GM21526 (cell line): ENCODE results near the gene TBCEL.
A peak's percentile ranks its signal among the peaks of the same experiment; 100 is the strongest.
"Not testable (repeated sequence)": the region's sequence is repeated elsewhere in the genome, so short reads cannot be mapped to it uniquely, and the experiment has no call there.

Source experiments
- ATAC-seq: cut with Tn5 transposase; IDR thresholded peaks from one replicate; pipeline ENCODE4 v1.9.1; 2021; ENCODE audit warnings: moderate library complexity; ENCODE audit not compliant: unreplicated experiment, low FRiP score

Gene TBCEL, protein sequence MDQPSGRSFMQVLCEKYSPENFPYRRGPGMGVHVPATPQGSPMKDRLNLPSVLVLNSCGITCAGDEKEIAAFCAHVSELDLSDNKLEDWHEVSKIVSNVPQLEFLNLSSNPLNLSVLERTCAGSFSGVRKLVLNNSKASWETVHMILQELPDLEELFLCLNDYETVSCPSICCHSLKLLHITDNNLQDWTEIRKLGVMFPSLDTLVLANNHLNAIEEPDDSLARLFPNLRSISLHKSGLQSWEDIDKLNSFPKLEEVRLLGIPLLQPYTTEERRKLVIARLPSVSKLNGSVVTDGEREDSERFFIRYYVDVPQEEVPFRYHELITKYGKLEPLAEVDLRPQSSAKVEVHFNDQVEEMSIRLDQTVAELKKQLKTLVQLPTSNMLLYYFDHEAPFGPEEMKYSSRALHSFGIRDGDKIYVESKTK

DNA sequence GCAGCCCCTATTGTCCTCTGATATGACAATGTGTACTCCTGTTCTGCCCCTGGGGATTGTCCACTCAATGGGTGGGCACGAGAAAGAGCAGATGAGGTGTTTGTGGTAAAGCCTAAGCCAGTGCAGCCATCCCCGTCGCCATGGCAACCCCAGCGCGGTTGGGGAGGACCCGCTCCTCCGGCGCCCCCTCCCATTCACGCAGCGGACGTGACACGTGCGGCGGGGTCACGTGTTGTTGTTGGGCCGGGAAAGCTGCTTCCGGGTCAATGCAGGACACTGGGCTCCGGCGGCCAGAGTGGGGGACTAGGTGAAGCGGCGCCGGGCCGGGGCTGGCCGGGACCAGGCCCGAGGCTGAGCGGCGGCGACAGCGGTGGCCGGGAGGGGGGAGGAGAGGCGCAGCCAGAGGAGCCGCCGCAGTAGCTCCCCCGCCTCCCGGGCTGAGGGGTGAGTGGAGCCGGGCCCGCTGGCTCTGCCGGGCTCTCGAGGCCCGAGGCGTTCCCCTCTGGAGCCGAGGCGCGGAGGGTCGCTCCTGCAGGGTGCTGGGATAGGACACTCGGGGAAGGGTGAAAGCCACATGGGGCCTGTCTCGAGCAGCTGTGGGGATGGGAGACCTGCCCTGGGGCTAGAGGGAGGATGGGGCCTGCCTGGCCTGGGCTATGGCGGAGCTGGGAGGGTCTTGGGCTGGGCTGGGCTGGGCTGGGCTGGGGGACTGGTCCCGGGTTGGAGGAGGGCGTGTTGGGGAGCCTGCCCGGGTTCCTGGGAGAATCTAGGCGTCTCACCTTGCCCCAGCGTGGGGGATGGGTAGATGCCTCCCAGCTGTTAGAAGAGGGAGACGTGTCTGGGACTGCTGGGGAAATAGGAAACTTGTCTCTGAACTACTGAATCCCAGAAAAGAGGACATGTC is at the start of gene TBCEL:
TSS of gene TBCEL (plus strand) at position 255 of the 904 bp plus-strand sequence. CDS start 21,589 bp downstream, outside the sequence.
- ATAC-seq, result peak; percentile 98

DNA sequence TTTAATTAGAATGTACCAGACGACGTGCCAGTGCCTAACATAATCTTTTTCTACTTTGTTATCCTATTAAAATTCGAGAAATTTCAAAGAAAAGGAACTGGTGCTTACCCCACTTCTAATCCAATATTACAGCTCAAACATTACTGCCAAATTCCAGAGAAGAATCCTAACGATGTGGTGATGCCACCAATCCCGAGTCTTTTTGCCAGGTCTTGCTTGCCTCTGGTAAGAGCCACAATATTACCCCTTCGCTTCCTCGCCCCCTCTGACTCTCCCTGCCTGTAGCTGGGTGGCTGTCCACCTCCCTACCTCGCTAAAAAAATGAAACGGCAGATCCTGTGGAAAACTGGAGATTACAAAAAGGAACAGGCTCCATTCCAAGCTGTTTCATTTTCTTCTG is 49.4 kb upstream of the TBCEL start:
- ATAC-seq, result no peak

DNA sequence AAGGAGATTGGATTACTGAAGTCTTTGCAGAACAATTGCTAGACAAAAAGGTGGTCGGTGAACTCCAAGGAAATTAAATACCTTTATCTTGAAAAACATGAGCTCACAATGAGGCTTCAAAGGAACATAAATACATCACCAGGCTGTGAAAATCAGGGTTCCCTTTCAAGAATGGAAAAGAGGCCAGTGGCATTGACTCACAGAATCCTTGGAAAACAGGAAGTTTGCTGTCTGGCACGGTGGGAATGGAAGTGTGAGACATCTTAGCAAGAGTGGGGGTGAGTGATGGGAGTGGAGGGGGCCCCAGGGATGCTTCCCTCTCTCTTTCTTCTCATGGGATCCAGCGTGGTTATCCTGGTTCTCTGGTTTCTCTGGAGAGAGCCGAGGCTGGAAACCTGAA is 48.9 kb upstream of the TBCEL start:
- no peak for ATAC-seq

DNA sequence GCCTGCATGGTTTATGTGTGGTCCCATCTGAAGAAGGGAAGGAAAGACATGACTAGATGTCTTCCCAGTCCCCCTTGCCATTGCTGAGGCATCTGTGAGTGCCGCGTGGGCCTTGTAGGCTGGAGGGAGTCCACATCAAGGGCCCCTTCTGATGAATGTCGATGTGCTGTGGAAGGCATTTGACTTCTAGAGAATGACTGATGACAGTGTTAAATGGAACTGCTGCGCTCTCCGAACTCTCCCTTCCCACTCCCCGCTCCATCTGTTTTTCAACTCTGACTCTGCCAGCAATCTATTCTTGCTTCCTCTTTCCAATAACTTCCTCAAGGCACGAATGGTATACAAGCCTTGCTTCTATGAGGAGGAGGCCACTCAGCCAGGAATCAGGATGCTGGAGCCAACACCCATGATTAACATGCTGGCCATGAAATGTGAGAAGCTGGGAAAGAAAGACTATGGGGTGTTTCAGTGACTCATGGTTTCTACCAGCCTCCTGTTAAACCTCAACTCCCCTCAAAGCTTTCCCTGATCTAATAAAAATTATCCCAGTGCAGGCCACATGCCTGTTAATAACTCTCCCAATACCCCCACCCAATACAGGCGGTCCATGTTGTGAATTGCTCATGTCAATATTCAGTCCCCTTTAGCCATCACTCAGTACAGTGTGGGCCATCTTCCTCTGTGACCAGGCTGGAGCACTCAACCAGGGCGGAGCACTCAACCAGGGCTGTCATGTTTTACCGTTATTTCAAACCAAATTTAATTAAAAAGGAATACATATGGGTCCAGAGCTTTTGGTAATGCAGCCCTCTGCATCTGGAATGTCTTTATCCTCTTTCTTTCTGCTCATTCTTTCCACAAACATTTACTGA is 46.4 kb upstream of the TBCEL start:
- ATAC-seq, result no peak

DNA sequence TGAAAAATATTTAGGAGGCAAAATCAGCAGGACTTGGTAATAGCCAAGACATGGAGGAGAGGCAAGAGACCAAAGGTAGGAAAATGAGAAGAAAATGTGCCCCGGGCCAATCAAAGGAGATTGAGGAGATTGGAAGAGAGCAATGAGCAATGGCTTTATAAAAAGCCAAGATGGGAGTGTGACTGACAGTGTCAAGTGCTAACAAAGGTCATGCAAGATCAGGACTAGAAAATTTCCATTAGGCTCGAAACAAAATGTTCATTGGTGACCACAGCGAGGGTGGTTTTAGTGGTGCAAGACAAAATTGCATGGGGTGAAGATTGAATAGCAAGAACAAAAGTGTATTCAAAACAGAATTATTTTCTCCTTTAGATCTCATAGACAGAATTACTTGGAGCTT is 45.2 kb upstream of the TBCEL start:
- no peak for ATAC-seq

DNA sequence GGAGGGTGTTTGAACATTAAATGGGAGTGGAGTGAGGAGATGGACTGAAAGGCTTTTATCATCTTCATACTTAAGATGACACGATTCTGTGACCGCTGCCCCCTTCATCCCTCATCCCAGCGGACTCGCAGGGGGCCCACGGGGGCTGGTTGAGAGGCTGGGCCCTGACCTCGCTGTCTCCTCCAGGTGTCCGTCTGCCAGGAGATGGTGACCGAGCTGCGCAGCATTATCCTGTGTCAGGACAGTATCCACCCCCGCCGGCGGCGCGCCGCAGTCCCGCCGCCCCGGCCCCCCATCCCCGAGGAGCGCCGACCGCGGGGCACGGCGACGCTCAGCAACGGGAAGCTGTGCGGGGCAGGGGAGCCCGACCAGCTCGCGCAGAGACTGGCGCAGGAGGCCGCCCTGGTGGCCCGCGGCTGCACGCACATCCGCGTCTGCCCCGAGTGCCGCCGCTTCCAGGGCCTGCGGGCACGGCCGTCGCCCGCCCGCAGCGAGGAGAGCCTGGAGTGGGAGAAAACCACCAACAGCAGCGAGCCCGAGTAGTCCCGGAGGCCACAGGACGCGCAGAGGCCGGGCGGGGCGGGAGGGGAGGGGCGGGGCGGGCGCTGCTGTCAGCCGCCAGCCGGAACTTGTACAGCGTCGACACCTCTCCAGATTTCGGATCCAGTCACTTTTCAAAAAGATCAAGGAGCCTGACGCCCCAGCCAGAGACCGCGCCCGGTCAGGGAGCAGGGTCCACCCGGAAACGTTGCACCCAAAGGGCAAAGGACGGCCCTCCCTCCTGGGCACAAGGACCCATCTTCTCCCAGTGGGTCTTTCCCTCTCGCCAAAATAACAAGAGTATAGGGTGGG is 38.0 kb upstream of the TBCEL start:
- no peak for ATAC-seq

DNA sequence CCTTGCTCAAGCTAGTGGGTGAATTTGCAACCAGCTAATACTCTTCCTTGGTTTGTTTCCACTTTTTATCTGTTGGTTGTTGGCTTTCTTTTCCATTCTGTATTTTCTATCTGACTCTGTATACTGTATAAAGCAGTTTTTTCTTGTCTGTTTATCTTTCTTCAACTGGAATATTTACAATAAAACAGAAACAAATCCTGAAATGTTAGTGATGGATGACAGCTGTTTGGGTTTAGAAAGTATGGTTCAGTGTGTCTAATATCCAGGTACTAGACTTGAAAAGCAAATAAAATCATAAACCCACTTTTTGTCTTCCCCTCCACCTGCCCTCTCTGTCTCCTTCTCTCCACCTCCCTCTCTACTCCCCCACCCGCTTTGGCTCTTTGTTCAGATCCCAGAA is 35.3 kb upstream of the TBCEL start:
- no peak for ATAC-seq

DNA sequence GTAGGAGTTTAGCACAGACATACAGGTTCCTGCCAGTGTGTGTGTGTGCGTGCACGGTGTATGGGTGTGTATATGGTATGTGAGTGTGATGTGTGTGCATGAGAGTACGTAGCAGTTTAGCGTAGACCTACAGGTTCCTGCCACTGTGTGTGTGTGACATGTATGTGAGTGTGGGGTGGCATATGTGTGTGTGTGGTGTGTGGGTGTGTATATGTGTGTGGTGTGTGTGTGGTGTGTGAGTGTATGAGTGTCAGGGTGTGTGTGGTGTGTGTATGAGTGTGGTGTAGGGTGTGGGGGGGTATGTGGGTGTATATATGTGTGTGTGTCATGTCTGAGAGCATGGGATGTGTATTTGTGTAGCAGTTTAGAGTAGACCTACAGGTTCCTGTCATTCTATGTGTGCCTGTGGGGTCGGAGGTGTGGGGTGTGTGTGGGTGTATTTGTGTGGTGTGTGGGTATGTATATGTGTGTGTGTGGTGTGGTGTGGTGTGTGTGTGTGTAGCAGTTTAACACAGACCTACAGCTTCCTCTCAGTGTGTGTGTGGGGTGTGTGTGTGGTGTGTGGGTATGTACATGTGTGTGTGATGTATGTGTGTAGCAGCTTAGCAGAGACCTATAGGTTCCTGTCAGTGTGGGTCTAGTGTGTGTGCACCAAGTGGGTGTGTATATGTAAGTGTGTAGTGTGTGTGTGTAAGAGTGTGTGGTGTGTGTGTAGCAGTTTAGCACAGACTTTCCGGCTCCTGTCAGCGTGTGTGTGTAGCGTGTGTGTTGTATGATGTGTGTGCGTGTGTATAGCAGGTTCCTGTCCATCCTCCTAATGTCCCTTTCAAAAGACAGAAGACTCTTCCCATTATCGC is 31.8 kb upstream of the TBCEL start:
- no peak for ATAC-seq

DNA sequence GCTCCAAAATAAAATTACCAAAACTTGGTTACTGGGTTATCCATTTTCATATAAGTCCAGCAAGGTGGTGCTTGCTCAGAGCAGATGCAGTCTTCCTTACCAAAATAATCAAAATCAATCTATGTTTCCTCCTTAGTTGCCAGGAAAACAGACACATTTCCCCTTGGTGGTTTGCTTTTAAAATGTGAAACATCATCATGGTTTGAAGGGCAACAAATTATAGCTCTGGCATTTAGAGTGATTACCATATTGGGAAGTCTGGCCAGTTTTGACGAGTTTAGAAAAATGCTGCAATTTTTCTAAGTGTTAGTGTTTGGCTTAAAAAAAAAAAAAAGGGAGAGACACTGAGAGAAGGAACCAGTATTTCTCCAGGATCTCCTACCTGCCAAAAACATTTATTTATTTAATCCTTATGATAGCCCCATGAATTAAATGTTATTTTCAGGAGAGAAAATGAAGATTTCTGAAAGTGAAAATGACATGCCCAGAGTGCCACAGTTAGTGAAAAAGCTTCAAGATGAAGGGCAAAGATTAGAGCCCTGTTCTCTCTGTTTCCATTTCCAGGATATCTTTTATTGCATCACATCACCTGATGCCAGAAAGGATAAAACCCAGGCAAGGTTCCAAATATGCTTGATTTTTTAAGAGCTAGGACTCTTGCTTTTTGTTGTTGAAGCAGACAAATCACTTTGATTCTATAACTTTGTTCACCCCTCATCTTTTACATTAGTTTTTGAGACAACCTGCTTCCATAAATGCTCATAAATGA is 29.6 kb upstream of the TBCEL start:
- ATAC-seq, result no peak

DNA sequence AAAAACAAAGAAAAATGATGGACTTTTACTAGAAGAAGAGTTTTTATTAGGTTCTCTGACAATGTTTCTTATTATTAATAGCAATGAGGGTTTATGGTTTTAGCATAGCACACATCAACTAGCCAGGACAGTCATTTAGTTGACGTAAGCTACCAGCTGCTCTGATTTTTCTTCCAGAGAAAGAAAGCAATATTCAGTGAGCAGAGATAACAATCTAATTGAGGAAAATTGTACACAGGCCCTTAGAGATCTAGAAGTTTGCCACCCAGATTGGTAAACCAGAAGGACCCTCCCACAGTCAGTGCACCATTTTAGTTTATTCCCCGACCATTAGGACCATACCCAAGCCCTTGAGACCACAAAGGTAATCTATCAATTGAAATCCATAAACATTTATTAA is 28.7 kb upstream of the TBCEL start:
- no peak for ATAC-seq

DNA sequence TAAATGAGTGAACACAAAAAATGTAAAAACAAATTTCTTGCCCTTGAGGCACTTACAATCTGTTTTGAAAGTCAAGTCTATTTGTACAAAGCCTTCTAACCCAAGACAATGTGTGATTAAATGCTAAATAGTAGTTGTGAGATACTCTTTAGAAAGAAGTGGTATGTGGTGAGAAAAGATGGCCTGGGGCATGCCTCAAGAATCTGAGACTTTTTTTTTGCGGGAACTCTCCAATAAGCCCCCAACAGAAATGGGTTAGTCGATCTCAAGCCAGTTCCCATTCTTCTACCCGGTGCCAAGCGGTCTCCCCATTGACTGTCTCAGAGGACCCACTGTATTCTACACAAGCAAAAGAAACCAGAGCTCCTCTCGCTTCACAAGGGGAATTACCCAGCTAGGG is 26.9 kb upstream of the TBCEL start:
- no peak for ATAC-seq

DNA sequence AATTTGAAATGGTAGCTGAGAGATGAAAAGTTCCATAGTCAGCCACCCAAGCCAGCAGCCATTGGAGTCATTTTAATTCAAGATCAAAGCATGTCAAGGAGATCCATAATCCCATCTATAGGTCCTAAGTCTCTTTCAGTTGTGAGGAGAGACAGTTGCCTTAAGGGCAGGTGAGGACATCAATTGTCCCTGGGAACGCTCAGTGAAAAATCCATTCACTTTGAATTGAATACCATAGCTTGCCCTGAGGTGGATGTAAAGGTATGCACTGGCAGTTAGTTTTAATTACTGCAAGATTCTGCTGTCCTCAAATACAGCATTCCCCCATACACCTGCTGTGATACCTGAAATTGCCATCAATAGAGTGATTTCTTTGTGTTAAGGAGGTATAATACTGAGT is 25.3 kb upstream of the TBCEL start:
- ATAC-seq, result no peak

DNA sequence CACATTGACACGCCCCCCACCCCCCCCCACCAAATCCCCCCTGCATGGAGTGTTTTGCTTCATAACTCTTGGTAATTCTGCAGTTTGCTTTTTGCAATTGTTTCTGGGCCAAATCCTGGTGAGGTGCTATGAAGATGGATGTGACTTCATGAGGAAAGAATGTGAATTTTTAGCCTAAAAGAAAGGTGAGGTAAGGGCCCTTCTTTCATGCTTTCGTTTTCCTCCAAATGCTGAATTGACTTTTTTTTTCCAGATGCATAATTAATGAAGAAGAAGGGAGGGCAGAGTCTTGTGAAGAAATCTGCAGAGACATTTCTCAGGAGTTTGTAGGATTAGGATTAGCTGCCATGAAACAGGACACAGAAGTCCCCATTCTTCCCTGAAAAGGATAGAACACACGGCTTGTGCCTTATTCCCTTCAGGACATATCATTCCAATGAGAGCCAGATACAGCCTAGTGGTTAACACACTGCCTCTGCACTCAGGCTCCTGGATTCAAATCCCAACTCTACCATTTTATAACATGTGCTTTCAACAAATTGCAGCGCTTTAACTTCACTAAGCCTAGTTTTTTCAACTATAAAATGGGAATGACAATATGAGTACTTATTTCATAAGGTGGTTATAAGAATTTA is 19.6 kb upstream of the TBCEL start:
- ATAC-seq, result no peak

DNA sequence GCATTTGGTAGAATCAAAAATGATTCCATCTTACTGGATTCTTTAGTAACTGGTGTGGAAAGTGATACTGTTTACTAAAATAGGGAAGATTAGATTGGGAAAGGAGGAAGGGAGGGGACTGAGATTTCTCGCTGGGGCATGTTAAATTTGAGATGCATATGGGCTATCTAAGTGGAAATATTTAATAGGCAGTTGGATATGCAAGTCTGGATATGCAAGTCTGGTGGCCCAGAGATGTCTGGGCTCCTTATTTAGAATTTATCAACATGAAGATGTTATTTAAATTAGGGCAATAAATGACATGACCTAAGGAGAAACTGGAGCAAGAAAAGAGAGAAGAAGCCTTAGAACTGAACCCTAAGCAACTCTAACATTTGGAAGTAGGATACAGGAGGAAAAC is 17.0 kb upstream of the TBCEL start:
- no peak for ATAC-seq

DNA sequence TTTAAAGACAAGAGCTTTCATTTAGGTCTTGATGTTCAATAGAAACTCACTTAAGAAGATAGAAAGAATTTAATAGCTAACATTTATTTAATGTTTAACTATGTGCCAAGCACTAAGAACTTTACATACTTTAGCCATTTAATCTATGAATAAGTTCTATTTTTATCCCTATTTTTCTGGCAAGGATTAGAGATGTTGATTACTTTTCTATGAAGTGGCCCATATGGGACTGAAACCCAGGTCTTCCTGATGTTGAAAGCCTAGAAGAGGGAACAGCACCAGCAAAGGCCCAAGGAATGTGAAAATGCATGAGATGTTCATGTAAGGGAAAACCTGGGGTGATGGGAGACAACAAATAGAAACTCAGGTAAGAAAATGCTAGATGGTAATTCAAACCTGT is 15.4 kb upstream of the TBCEL start:
- no peak for ATAC-seq

DNA sequence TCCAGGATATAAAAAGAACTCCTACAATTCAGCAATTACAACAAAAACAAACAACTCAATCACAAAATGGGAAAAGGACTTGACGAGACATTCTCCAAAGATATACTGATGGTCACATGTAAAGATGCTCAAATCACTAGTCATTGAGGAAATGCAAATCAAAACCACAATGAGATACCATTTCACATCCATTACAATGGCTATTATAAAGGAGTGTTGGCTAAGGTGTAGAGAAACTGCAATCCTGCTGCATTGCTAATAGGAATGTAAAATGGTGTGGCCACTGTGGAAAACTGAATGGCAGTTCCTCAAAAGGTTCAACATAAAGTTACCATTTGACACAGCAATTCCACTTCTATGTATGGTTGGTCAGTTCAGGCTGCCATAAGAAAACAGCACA is 11.8 kb upstream of the TBCEL start:
- no peak for ATAC-seq

DNA sequence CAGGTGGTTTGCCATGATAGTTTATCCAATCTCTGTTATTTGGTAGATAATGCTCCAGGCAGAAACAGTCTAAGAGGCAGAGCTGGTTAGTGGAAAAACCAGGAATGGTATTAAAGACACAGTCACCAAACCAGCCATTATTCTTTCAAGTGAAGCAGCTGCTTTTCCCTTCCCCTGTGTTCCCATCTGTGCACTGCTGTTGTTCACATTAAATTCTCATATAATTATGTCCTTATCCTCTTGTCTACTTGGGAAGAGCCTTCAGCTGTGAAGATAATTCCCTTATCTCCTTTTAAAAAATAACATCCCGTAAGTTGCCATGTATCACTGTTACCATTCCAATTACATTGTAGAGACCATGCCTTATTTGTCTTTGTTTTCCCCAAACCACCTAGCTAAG is 5.2 kb upstream of the TBCEL start:
- ATAC-seq, result no peak

DNA sequence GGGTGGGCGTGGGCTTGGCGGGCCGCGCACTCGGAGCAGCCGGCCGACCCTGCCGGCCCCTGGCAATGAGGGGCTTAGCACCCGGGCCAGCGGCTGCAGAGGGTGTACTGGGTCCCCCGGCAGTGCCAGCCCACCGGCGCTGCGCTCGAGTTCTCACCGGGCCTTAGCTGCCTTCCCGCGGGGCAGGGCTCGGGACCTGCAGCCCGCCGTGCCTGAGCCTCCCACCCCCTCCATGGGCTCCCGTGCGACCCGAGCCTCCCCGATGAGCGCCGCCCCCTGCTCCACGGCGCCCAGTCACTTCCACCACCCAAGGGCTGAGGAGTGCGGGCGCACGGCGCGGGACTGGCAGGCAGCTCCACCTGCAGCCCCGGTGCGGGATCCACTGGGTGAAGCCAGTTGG is 2.2 kb upstream of the TBCEL start:
- not testable (repeated sequence) for ATAC-seq
